Ishikawa (cell line): ENCODE results near the gene FAAH2.

Source experiments
- CEBPB ChIP-seq: IDR thresholded peaks from 2 replicates; pipeline ENCODE4 v1.6.1; 2012
- CREB1 ChIP-seq: IDR thresholded peaks from 2 replicates; pipeline ENCODE4 v1.6.1; 2012; ENCODE audit warnings: low read depth
- EGR1 ChIP-seq: IDR thresholded peaks from 2 replicates; pipeline ENCODE4 v1.6.1; 2012
- EP300 ChIP-seq: IDR thresholded peaks from 2 replicates; pipeline ENCODE4 v1.6.1; 2012; ENCODE audit warnings: borderline replicate concordance
- FOXM1 ChIP-seq: IDR thresholded peaks from 2 replicates; pipeline ENCODE4 v1.6.1; 2012; ENCODE audit warnings: low read depth, borderline replicate concordance
- MAX ChIP-seq: IDR thresholded peaks from 2 replicates; pipeline ENCODE4 v1.6.1; 2012
- NFIC ChIP-seq: IDR thresholded peaks from 2 replicates; pipeline ENCODE4 v1.6.1; 2012
- RAD21 ChIP-seq: IDR thresholded peaks from 2 replicates; pipeline ENCODE4 v1.6.1; 2012; ENCODE audit warnings: low read depth
- TAF1 ChIP-seq: IDR thresholded peaks from 2 replicates; pipeline ENCODE4 v1.6.1; 2012; ENCODE audit warnings: low read depth, mild to moderate bottlenecking
- TCF12 ChIP-seq: IDR thresholded peaks from 2 replicates; pipeline ENCODE4 v1.6.1; 2012; ENCODE audit warnings: low read depth
- TEAD4 ChIP-seq: IDR thresholded peaks from 2 replicates; pipeline ENCODE4 v1.6.1; 2012
- USF1 ChIP-seq: IDR thresholded peaks from 2 replicates; pipeline ENCODE4 v1.6.1; 2012
- YY1 ChIP-seq: IDR thresholded peaks from 2 replicates; pipeline ENCODE4 v1.6.1; 2012; ENCODE audit warnings: low read depth
- ZBTB7A ChIP-seq: IDR thresholded peaks from 2 replicates; pipeline ENCODE4 v1.6.1; 2012; ENCODE audit warnings: low read depth
- TF ChIP-seq, protein P1 (sequence below): IDR thresholded peaks from 2 replicates; pipeline ENCODE4 v1.6.1; 2012; ENCODE audit warnings: low read depth, mild to moderate bottlenecking

FAAH2 gene

DNA sequence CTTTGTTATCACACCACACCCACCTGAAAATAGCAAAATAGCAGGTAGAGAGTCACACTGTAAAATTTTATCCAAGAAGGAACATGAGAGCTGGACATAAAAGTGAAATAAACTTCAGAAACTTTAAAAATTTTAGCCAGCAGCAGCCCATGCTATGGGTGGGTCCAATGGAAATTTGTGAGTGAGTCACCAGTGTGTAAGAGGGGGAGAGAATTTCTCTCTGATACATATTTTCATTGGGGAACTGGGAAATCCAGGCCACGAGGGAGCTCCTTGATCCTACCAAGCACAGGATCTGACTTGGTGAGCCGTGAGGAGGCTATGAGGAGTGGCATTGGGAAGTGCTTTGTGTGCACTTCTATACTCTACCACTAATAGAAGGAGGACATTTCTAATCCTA is 136.3 kb downstream of the FAAH2 start:
- no peak for TF ChIP-seq MAX
- TF ChIP-seq USF1 = no peak
- TF ChIP-seq TAF1 = no peak
- no peak for TF ChIP-seq CREB1
- TF ChIP-seq RAD21 = no peak
- TF ChIP-seq, protein P1, sequence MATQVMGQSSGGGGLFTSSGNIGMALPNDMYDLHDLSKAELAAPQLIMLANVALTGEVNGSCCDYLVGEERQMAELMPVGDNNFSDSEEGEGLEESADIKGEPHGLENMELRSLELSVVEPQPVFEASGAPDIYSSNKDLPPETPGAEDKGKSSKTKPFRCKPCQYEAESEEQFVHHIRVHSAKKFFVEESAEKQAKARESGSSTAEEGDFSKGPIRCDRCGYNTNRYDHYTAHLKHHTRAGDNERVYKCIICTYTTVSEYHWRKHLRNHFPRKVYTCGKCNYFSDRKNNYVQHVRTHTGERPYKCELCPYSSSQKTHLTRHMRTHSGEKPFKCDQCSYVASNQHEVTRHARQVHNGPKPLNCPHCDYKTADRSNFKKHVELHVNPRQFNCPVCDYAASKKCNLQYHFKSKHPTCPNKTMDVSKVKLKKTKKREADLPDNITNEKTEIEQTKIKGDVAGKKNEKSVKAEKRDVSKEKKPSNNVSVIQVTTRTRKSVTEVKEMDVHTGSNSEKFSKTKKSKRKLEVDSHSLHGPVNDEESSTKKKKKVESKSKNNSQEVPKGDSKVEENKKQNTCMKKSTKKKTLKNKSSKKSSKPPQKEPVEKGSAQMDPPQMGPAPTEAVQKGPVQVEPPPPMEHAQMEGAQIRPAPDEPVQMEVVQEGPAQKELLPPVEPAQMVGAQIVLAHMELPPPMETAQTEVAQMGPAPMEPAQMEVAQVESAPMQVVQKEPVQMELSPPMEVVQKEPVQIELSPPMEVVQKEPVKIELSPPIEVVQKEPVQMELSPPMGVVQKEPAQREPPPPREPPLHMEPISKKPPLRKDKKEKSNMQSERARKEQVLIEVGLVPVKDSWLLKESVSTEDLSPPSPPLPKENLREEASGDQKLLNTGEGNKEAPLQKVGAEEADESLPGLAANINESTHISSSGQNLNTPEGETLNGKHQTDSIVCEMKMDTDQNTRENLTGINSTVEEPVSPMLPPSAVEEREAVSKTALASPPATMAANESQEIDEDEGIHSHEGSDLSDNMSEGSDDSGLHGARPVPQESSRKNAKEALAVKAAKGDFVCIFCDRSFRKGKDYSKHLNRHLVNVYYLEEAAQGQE = no peak
- TF ChIP-seq ZBTB7A = no peak
- TF ChIP-seq NFIC = no peak
- no peak for TF ChIP-seq TCF12
- TF ChIP-seq FOXM1 = no peak
- no peak for TF ChIP-seq EGR1
- TF ChIP-seq YY1 = no peak
- TF ChIP-seq EP300 = no peak
- TF ChIP-seq CEBPB = no peak
- TF ChIP-seq TEAD4 = no peak

GRCh38 chrX:57445076-57445475 is 158.6 kb downstream of the FAAH2 start:
- TF ChIP-seq EGR1 = no peak
- TF ChIP-seq, protein P1 = no peak
- no peak for TF ChIP-seq FOXM1
- TF ChIP-seq MAX = no peak
- TF ChIP-seq EP300 = no peak
- TF ChIP-seq RAD21 = no peak
- TF ChIP-seq TCF12 = no peak
- no peak for TF ChIP-seq YY1
- no peak for TF ChIP-seq TAF1
- TF ChIP-seq CREB1 = no peak
- no peak for TF ChIP-seq ZBTB7A

DNA sequence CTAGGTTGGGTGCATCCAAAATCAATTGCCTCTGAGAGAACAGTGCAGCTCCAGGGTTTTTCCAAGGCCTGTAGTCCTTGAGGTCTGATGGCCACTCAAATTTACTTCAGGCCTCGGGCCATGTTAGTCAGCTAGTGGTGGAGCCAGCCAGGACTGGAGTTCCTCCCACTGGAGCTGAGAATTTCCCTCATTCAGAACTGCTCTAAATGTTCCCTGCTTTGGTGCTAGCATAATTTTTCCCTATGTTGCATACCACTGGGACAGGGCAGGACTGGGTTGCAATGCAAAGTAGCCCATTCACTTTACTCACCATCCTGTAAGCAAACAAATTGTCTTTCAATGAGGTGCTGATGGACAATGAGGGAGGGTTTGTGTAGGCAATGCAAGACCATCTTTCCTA is 159.3 kb downstream of the FAAH2 start:
- TF ChIP-seq RAD21 (no peak), EP300 (no peak), TEAD4 (no peak), CEBPB (no peak), FOXM1 (no peak), CREB1 (no peak), USF1 (no peak)
- TF ChIP-seq, protein P1 = no peak

DNA sequence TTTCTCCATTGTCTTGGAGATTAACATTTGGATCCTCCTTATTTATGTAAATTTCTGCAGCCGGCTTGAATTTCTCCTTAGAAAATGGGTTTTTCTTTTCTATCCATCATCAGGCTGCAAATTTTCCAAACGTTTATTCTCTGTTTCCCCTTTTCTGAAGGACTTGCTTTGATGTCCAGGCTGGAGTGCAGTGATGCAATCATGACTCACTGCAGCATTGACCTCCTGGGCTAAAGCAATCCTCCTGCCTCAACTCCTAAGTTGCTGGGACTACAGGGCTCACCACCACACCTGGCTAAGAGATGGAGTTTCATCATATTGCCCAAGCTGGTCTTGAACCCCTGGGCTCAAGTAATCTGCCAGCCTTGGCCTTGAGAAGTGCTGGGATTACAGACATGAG is 161.3 kb downstream of the FAAH2 start:
- no peak for TF ChIP-seq ZBTB7A
- TF ChIP-seq NFIC = no peak
- TF ChIP-seq CREB1 = no peak
- TF ChIP-seq, protein P1 = no peak
- TF ChIP-seq YY1 = no peak
- TF ChIP-seq EGR1 = no peak
- no peak for TF ChIP-seq CEBPB
- TF ChIP-seq USF1 = no peak
- no peak for TF ChIP-seq EP300
- TF ChIP-seq FOXM1 = no peak
- no peak for TF ChIP-seq TEAD4
- TF ChIP-seq TCF12 = no peak
- no peak for TF ChIP-seq MAX
- no peak for TF ChIP-seq TAF1
- no peak for TF ChIP-seq RAD21
